COR-L47 (cell line): ENCODE data around the gene SNUPN.
"Not testable (repeated sequence)": the region's sequence is repeated elsewhere in the genome, so short reads cannot be mapped to it uniquely, and the experiment has no call there.

Experiments used
- DNase-seq: peaks from one replicate; lab custom pipeline; 2025; lab: John Stamatoyannopoulos, UW

The SNUPN gene

DNA sequence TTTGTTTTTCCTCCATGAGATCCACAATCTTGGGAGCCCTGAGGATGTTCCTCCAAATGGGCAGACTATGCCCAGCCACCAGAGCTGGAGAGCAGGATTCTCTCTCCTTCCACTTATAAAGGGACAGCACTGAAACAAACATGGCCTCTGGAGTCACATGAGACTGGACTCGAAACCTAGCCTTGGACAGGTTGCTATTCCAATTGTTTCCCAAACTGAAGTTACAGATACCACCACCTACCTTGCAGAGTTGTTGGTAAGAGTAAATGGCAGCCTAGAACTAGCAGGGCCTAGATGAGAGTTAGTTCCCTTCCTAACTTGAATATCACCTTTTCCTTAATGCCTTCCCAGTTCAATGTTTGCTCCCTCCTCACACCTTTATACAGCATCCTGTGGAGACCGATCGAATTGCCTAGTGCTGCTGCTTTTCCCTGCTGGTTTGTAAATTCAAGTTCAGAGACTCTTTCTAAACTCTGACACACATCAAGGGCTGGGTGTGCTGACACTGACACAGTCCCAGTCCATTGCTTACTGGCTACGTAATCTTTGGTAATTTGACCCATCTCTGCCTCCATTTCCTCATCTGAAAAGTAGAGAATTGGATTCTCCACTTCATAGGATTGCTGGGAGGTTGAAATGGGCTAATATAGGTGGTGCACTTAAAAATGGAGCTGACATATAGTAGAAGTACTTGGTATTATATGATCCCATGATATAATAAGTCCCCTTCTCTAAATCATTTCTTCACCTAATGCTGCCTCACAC lies 11.9 kb upstream of the SNUPN start:
- no peak for DNase-seq

DNA sequence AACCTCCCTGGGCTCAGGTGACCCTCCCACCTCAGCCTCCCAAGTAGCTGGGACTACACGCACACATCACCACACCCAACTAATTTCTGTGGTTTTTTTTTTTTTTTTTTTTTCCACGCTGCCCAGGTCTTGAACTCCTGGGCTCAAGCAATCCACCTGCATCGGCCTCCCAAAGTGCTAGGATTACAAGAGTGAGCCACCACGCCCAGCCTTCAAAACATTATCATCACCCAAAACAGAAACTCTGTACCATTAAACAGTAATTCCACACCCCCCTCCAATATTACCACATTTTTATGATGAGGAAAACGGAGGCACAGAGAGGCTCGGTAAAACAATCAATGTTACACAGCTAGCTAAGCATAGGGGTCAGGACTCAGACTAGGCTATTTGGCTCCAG lies 10.5 kb upstream of the SNUPN start:
- DNase-seq = no peak

DNA sequence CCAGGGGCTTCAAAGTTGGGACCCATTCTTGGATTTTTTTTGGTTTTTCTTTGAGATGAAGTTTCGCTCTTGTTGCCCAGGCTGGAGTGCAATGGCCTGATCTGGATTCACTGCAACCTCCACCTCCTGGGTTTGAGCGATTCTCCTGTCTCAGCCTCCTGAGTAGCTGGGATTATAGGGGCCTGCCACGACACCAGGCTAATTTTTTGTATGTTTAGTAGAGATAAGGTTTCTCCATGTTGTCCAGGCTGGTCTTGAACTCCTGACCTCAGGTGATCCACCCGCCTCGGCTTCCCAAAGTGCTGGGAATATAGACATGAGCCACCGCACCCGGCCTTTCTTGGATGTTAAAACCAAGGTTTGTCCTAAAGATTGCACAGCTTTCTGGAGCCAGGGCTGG lies 8.4 kb upstream of the SNUPN start:
- DNase-seq = not testable (repeated sequence)

DNA sequence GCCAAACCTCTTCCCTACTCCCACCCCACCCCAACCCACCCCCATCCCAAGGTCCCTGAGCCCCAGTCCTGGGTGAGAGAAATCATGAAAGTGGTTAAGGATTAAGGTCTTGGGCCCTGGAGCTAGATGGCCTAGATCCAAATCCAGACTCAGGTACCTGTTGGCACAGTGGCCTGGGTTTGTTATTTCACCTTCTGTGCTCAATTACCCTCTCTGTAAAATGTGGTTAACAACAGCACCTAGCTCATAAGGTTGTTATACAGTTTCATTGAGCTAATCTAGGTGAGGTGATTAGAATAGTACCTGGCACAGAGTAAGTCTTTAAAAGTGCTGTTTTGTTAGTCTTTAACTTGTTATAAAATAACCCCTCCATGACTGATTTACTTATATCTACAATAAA lies 6.4 kb upstream of the SNUPN start:
- no peak for DNase-seq

DNA sequence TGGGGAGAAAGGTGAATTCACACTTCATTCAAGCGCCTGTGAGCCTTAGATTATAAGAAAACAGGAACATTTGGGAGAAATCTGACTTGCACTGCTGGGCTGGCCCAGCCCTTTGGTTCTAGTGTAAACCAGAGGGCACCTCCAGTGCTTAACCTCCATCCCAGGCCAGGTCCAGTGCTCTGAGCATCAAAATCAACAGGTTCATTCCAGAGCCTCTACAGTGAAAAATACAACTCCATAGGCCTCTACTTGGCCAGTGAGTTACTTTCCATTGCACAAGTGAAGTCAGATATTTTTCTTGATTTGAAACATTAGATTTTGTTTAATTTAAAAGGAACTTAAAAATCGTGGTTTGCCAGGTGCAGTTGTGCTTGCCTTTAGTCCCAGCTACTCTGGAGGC lies 3.0 kb downstream of the SNUPN start:
- no peak for DNase-seq

DNA sequence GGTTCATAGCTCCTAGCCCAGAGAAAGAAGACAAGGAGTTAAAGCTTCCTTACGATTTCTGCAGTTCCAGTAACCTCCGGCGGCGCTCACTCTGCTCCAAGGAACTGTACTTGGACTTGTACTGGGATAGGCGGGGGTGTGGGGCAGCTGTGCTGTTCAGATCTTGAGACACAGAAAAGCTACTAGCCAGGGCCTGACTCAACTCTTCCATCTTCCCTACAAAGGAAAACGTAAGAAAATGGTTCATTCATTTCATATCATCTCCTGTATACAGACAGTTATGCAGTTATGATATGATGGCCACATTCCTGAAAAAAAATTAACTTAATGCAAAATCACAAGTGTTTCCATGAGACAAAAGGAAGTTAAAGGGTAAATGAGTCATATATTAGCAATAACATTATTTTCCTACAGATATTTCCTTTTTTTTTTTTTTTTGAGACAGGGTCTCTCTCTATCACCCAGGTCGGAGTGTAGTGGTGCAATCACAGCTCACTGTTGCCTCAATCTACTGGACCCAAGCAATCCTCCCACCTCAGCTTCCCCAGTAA lies 4.6 kb downstream of the SNUPN start:
- no peak for DNase-seq

DNA sequence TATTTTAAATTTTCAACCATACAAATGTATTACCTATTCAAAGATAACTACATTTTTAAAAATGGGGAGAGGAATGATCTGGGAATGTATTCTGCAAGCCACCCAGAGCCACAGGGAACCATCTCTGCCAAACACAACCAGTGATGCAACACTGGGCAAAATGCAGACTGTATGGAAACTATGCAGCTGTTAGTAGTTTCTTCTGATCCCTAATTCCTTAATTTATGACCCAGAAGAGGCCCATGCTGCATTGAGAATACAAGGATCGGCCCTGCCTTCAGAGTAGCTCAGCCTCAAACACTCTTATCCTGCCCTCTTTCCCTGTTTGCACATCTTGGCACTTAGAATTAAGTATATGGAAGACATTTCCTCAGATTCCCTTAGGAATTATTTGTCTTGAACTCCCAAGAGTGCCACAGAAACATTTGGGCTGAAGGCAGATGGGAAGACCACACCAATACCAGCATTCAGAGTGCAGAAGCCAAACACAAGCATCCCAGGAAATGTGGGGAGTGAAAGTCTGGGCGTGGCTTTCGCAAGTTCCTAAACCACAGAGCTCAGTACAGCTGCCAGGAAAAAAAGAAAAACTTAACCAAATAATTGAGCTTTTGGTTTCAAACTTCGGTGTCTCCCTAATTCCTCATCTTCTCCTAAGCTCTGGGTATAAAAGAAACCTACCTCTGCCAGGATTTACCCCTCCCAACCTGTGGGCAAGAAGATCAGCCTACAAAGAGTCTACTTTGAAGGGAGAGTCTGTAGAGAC lies 5.3 kb downstream of the SNUPN start:
- no peak for DNase-seq

DNA sequence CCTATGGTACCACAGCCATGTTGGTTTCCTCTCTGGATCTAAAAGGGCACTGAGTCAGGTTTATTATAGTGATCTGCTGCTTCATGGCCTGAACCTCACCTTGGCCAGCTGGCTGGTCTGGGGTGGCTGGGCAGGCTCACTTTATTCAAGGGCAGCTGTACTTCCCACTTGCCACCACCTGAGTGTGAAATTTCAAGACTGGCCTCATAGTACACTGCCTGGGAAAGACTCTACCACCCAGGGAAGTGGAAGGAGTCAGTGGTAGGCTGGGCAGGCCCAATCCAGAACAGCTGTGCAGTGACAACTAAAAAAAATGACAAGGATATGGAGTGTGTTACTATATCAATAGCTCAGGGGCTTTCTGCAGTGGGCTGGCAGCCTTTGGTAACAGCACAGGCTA lies 8.8 kb downstream of the SNUPN start:
- DNase-seq = no peak

DNA sequence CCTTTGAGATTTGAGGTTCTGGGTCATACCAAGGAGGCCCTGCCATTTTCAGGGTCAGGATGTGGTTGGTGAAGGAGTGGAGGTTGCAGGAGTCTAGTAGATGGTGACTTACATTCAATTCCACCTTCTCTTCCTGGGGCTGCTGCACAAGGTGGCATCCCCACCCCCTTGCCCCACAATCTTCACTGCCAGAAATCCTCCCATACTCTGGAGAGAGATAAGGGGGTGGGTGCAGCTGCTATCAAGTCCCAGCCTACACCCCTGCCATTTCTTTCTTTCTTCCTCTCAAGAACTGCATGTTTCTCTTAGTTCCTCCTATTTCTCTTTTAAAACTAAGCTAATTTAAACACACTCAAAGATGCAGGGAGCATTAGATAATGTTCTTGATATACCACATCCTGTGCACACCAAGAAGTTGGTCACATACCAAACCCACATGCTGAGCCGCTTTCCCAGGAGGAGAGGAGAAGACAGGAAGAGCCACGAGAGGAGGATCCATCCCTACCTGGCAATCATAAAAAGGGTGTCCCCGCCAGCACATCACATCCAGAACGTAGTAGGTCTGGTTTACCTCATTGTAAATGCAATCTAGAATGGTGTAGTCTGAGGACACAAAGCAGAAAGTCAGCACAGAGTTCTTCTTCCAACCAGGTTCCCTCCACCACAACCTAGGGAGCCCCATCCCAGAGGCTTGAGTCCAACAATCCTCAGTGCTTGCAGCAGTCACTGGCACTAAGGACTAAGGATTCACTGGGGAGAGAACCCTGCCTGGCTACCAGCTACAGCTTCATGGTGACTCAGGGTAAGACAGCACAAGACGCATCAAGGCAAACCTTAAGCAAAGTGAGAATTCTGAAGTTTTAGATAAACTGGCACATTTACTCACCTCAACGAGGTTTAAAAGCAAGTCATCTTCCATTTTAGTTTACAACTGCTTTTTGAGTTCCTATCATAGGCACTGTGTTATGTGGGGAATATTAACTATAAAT lies 18.5 kb downstream of the SNUPN start:
- no peak for DNase-seq

DNA sequence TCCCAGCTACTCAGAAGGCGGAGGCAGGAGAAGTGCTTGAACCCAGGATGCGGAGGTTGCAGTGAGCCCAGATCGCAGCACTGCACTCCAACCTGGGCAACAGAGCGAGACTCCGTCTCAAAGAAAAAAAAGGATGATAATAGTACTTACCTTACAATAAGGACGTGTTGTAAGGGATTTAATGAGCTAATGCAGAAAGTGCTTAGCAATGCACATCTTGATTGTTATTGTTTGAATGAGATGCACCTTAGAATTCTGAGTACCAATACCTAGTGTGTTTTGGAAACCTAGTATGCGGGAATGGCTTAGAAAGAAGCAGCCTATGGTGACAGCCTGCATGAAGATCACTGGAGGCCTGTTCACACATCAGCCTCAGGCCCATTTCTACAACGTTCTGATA lies 19.5 kb downstream of the SNUPN start:
- no peak for DNase-seq

DNA sequence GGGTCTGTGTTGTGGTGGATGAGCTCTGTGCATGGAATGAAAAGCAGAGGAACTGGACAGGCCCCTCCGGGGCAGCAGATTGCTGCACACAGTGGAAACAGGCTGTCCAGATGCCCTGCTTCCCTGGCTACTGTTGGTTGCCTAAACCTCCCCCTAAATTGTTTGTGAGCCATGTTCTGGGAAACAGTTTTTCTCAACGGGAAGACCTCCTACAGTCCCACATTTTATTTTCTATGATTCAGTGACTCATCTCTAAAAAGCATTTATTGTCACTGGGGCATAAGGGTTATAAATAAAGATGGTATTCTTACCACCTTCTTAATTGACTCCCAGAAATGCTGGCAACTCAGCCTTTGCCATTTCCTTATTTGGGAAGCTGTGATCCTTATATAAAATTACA lies 26.1 kb downstream of the SNUPN start:
- no peak for DNase-seq

DNA sequence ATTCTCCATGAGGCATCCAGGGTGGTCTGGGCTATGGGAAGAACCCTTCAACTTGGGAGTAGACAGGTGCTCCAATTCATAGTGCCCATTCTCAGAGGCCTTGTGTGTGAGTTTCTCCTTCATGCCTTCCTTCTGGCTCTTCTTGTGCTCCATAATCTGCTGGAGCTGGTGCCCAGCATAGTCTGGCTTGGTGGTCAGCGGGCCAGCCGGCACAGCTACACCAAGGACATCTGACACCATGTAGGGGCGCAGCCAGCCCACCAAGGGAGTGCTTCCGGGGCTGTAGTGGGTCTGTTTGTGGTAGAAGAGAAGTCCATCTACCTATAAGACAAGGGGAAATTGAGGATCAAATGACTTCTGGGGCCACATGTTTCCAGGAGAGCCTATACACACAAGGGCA lies 27.2 kb downstream of the SNUPN start:
- no peak for DNase-seq

DNA sequence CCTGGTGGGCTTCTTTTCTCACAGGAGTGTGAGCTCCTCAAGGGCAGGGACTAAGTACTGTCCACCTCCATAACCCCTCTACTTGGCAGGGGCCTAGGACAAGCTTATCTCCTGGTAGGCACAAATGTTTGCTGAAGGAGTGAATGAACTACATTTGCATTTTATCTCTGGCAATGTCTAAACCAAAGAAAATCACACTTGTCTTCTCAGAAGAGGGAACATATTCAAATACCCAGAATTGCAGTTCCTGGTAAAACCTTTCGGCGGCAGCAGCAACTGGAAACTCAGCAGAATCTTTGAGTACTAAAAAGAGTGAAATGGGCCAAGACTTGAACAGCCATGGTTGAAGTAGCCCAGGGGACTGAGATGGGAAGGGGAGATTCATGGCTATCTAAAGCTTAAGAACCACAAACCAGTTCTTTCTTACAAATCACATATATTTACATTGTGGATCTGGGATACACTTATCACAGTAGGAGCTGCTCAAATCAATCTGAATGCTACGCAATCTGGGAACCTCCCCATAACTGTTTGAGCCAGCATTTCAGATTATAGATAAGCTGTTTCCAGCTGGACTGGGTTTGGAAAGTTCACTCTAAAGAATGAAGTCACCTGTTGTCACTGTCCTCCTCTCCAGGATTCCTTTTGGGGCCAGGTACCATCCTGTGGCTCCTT lies 27.7 kb downstream of the SNUPN start:
- DNase-seq = no peak

DNA sequence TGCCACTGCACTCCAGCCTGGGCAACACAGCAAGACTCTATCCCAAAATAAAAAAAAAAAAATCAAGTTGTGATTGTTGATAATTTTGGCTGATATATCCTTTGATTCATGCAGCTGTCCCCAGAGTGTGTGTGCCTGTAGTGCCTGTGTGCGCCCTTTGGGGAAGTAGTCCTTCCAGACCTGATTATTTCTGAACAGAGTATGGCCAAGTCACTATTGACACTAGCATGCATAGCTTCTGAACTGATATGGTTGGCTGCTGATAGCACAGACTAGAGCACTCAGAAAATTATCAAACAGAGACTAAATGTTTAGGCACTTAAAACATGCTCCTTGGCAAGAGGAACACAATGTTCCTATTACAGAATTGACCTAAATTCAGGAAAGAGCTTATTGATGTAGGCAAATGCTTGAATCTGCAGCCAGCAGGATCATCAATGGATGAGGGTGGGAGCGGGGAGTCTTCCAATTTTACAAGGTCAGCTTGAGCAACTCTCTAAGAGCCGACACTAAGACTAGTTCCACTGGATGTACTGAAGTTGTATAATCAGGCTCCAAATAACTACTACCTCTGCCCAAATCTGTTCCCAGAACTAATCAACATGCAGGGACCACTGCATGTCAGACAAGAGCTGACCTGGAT lies 28.7 kb downstream of the SNUPN start:
- DNase-seq = no peak

DNA sequence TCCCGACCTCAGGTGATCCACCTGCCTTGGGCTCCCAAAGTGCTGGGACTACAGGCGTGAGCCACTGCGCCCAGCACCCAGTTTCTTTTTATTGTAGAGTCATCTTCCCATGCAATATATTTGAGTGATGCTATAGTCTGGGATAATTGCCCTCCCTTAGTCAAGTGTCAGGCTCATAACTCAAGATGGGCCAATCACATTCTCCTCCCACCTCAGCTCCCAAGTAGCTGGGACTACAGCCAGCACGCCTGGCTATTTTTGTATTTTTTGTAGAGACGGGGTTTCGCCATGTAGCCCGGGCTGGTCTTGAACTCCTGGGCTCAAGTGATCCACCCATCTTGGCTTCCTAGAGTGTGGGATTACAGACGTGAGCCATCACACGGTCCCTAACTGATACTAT lies 31.2 kb downstream of the SNUPN start:
- DNase-seq = no peak

DNA sequence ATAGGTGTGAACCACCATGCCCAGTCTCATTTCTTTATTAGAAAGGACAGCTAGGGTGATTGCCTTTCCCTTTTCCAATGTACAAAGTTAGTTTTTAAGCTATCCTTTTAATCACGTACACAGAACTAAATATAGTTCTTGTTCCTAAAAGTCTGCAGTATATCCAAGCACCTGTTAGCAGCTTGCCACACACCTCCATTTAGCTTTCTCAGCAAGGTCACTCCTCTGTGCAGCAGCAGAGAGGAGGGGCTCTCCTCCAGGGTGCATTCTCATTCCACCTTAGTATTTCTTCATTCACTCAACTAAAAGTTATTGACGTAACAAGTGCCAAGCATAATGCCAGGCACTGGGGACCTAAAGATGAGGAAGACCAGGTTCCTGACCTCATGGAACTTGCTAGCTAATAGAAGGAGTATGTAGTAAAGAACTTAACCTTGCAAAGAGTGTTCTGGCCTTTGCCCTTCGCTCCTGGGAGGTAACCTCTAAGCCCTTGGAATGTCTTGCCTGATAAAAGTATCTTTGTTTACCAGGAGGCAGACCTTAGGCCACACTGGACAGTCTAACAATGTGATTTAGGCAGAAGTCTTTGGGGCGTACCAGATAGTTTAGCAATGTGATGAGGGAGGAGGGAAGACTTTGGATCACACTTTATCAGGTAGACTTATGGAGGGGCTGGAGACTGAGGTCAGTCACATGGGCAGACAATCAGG lies 33.7 kb downstream of the SNUPN start:
- DNase-seq = no peak

DNA sequence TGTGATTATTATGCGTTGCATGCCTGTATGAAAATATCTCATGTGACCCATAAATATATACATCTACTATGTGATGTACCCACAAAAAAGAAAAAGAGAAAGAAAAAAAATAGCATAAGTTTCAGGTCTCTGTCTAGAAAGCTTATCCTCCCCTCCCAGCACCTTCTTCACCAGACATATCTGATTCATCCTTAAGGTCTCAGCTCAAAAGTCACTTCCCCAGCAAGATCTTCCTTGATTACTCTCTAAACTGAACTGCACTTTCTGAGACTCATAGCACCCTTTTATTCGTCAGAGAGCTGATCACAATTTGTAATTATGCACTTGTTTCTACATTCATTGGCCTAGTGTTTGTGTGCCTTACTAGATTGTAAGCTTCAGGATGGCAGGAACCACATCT lies 35.3 kb downstream of the SNUPN start:
- DNase-seq = no peak

DNA sequence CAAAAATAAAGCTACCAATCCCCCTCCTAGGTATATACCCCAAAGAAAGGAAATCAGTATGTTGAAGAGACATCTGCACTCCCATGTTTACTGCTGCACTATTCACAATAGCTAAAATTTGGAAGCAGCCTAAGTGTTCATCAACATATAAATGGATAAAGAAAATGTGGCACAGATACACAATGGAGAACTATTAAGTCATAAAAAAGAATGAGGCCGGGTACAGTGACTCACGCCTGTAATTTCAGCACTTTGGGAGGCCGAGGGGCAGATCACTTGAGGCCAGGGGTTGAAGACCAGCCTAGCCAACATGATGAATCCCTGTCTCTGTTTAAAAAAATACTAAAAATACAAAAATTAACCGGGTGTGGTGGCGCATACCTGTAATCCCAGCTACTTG lies 36.5 kb downstream of the SNUPN start:
- DNase-seq = no peak

DNA sequence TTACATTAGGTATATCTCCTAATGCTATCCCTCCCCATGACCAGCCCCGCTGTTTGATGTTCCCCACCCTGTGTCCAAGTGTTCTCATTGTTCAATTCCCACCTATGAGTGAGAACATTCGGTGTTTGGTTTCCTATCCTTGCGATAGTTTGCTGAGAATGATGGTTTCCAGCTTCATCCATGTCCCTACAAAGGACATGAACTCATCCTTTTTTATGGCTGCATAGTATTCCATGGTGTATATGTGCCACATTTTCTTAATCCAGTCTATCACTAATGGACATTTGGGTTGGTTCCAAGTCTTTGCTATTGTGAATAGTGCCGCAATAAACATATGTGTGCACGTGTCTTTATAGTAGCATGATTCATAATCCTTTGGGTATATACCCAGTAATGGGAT lies 39.1 kb downstream of the SNUPN start:
- not testable (repeated sequence) for DNase-seq

DNA sequence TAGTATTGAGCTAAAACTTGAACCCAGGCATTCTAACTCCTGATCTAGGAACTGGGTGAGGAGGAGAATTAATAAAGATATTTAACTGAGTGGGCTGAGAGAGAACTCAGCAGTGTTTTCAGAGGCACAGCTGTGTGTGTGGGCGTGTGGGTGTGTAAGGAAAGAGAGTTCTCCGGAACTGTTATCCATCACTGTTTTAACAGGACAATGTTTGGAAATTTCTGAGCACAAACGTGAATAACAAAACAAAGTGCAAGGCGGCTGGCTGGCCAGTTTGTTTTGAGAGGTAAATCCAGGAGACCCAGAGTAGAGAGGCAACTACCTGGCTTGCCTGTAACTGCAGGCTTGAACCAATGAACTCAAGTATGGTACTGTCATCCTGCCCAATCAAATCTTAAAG lies 41.4 kb downstream of the SNUPN start:
- DNase-seq = no peak

DNA sequence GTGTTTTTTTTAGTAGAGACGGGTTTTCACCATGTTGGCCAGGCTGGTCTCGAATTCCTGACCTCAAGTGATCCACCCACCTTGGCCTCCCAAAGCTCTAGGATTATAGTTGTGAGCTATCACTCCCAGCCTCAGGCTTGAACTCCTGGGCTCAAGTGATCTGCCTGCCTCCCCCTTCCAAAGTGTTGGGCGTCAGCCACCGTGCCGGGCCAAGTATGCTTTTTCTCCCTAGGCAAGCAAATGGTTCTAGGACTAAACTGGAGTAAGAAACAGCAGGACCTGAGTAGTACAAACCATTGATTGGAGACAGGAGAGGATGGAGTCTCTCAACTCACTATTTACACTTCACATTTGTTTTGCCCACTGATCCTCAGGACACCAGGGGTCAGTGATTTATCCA lies 41.8 kb downstream of the SNUPN start:
- no peak for DNase-seq
